Measurements from ENCODE around the gene HOOK2. TPM values are rescaled to one million over a fixed set of nuclear protein-coding genes. Genes with fewer than 3 reads are reported as not detected.

HOOK2 gene
- total and polyA plus RNA-seq, 9 of the 15 experiments (the other 6 are each of a cell fraction or from before 2014, with no cell fraction given), result 1.3 to 17.2 (median 9.9) TPM

DNA sequence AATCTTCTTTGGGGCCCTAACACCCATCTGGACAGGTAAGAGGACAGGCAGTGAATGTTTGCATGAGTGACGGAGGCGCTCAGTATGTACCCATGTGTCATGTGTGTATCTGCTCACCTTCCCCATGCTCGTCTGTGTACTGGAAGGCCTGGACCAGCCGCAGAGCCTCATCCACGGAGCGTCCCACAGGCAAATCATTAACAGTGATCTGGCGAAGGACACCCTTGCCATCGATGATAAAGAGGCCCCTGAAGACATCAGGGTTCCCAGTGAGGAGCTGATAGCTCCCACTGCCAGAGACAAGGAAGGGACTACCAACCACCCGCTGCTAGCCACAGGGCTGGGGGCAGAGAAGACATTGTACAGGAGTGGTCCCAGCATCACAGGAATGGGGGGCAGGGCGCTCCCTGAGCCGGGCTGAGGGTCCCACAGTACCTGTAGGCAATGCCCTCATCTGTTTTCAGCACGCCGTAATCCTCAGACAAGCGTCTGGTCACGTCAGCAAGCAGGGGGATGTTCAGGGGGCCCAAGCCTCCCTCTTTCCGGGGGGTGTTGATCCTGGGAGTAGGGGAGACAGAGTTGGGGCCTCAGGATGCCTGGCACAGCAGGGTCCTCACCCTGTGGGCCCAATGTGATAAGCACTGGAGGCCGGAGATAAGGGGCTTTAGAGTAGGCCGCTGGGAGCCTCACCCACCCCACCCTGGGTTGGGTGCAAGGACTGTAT lies 24.6 kb upstream of the HOOK2 start:
- Histone ChIP-seq H3K9ac (ENCODE audit: insufficient read depth in 1 of 2, low read depth in 2 of 2, low read length in 2 of 2) (peak overlapping the region; percentile 90 to 96; a peak in 3 of 4 replicates), H3K4me3 (peak overlapping the region; percentile 76), H3K9me3 (replicated peaks; ENCODE audit: control insufficient read depth, insufficient read depth, low read depth, low read length) (no peaks in the 10 kb centered on the region), H3K4me2 (ENCODE audit: insufficient read depth, low read length) (peak overlapping the region; percentile 82), H3K36me3 (ENCODE audit: control insufficient read depth, insufficient read depth, low read length) (peaks cover 33% of the 10 kb centered on the region; the same call in 2 of the 3 replicates), H3K27ac (ENCODE audit: extremely low read depth, low read depth, low read length) (peak overlapping the region; percentile 90; the same call in 2 of the 3 replicates), H3K79me2 (ENCODE audit: control insufficient read depth, insufficient read depth, low read length) (peaks cover 30% of the 10 kb centered on the region), H4K20me1 (replicated peaks; ENCODE audit: control insufficient read depth, insufficient read depth, low read length) (no peaks in the 10 kb centered on the region), H2AFZ (ENCODE audit: low read depth, low read length) (no peak overlapping the region), H3K9me1 (ENCODE audit: control insufficient read depth, insufficient read depth, low read length) (no peaks in the 10 kb centered on the region), H3K4me1 (replicated peaks in 1 of 2; ENCODE audit: control insufficient read depth in 2 of 2, insufficient read depth in 2 of 2, low read length in 2 of 2) (peaks cover 35 to 57% of the 10 kb centered on the region in 2 experiments; a peak in 4 of 5 replicates), H3K27me3 (ENCODE audit: control insufficient read depth in 2 of 2, insufficient read depth in 2 of 2, low read length in 2 of 2) (no peaks in the 10 kb centered on the region)
- in situ Hi-C loops (cut with MboI), result loop anchor here (5.0 kb wide), 1 partner anchor 88 kb away; no protein-coding TSS in a partner anchor
- ChIA-PET CTCF (ENCODE audit: low intra/inter-chr PET ratio) (interaction anchor here (0.6 kb wide), 1 partner anchor 56 kb away, joined by 3 read pairs; no protein-coding TSS in a partner anchor), POLR2A (interaction anchor here (0.6 to 2.7 kb wide), 5 partner anchors 8 to 320 kb away, joined by 3 to 12 read pairs (median 3); partner anchors contain the start of gene JUNB)
- ATAC-seq, result no peak
- peak in 2 of 4 experiments; percentile 9 to 56 for DNase-seq (ENCODE audit: extremely low read depth in 1 of 4, low spot score in 3 of 4)
- 57% methylated on average over 18 of the region's 18 CpGs for WGBS (ENCODE audit: insufficient coverage, low coverage, missing lambda C conversion rate)
- intact Hi-C loops (cut with micrococcal nuclease), result loop anchor here (10.0 kb wide), 1 partner anchor 235 kb away; no protein-coding TSS in a partner anchor
- no peak for FAIRE-seq
- BruUV-seq (replicated peaks), result no TSS peak
- TF ChIP-seq, protein P1, sequence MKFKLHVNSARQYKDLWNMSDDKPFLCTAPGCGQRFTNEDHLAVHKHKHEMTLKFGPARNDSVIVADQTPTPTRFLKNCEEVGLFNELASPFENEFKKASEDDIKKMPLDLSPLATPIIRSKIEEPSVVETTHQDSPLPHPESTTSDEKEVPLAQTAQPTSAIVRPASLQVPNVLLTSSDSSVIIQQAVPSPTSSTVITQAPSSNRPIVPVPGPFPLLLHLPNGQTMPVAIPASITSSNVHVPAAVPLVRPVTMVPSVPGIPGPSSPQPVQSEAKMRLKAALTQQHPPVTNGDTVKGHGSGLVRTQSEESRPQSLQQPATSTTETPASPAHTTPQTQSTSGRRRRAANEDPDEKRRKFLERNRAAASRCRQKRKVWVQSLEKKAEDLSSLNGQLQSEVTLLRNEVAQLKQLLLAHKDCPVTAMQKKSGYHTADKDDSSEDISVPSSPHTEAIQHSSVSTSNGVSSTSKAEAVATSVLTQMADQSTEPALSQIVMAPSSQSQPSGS (CRISPR knock-in tag; IDR thresholded peaks at IDR 0.05), result no peak
- no peak for TF ChIP-seq SPI1 (IDR thresholded peaks at IDR 0.05; ENCODE audit: borderline replicate concordance, low read depth, low read length)
- peak; percentile 57 for TF ChIP-seq CBFA2T3 (IDR thresholded peaks at IDR 0.05)
- TF ChIP-seq TAF15 (IDR thresholded peaks at IDR 0.05; ENCODE audit: low read depth, low read length), result no peak
- no peak for TF ChIP-seq KDM1A (IDR thresholded peaks at IDR 0.05)
- TF ChIP-seq TCF7 (IDR thresholded peaks at IDR 0.05; ENCODE audit: borderline replicate concordance), result no peak
- TF ChIP-seq FOXK1 (CRISPR knock-in tag; IDR thresholded peaks at IDR 0.05; ENCODE audit: borderline replicate concordance), result 0 out of 2 replicates have a peak, but pooled peaks have one; percentile 58
- peak; percentile 27; the same call in 1 of the 2 replicates for TF ChIP-seq TCF3 (CRISPR knock-in tag; IDR thresholded peaks at IDR 0.05)
- TF ChIP-seq TARDBP (IDR thresholded peaks at IDR 0.05), result no peak
- TF ChIP-seq EP300 (IDR thresholded peaks at IDR 0.05; ENCODE audit: low read length), result peak; percentile 7; the same call in 1 of the 2 replicates
- TF ChIP-seq OTX1 (CRISPR knock-in tag; IDR thresholded peaks at IDR 0.05), result no peak
- TF ChIP-seq RBFOX2 (IDR thresholded peaks at IDR 0.05; ENCODE audit: low read depth, low read length), result peak; percentile 34; the same call in 1 of the 2 replicates
- TF ChIP-seq DNMT1 (IDR thresholded peaks at IDR 0.05), result no peak
- no peak for TF ChIP-seq CEBPB (tag; IDR thresholded peaks at IDR 0.05)
- TF ChIP-seq RFX7 (CRISPR knock-in tag; IDR thresholded peaks at IDR 0.05), result no peak
- no peak for TF ChIP-seq MCM7 (IDR thresholded peaks at IDR 0.05)
- TF ChIP-seq MYC (IDR thresholded peaks at IDR 0.05; ENCODE audit: low read depth, low read length), result no peak
- no peak for TF ChIP-seq MYC (CRISPR knock-in tag; IDR thresholded peaks at IDR 0.05; ENCODE audit: borderline replicate concordance, low read depth)
- TF ChIP-seq ZBTB7A (IDR thresholded peaks at IDR 0.05; ENCODE audit: borderline replicate concordance, control insufficient read depth, low read depth, low read length), result peak; percentile 17; the same call in 1 of the 2 replicates
- TF ChIP-seq NR2C2 (CRISPR knock-in tag; IDR thresholded peaks at IDR 0.05), result no peak
- TF ChIP-seq NR2C2 (tag; IDR thresholded peaks at IDR 0.05), result no peak
- no peak for TF ChIP-seq TEAD1 (CRISPR knock-in tag; IDR thresholded peaks at IDR 0.05)
- TF ChIP-seq SLC30A9 (CRISPR knock-in tag; IDR thresholded peaks at IDR 0.05), result no peak
- no peak for TF ChIP-seq NCOA4 (IDR thresholded peaks at IDR 0.05; ENCODE audit: partially characterized antibody)
- no peak for TF ChIP-seq SRSF1 (IDR thresholded peaks at IDR 0.05; ENCODE audit: low read depth, low read length)
